ENCODE measurements around the gene C9. TPM values are rescaled to one million over a fixed set of nuclear protein-coding genes. Genes with fewer than 3 reads are reported as not detected.

C9 gene
- total and polyA plus RNA-seq, 4 donors: 128 to 3,238 (median 748) TPM

GRCh38 chr5:39384271-39384670 lies 20.0 kb upstream of the C9 start:
- no peaks in the 10 kb centered on the region for H3K4me1 ChIP-seq (ENCODE audit: control insufficient read depth in 4 of 4, insufficient read depth in 4 of 4, low read length in 3 of 4)
- no peak overlapping the region for H3K9ac ChIP-seq (ENCODE audit: low read depth in 1 of 2, low read length in 2 of 2)
- H3K27ac ChIP-seq (ENCODE audit: low read depth in 1 of 2, low read length in 2 of 2): no peak overlapping the region
- H3K9me3 ChIP-seq (ENCODE audit: control insufficient read depth in 4 of 4, low read length in 3 of 4): no peaks in the 10 kb centered on the region
- no peak for DNase-seq (ENCODE audit: low spot score)
- H3K36me3 ChIP-seq (ENCODE audit: control insufficient read depth in 4 of 4, insufficient read depth in 3 of 4, low read depth in 1 of 4, low read length in 3 of 4): no peaks in the 10 kb centered on the region
- H3K27me3 ChIP-seq (ENCODE audit: control insufficient read depth in 4 of 4, insufficient read depth in 4 of 4, low read length in 3 of 4): no peaks in the 10 kb centered on the region
- TF ChIP-seq, protein P1, sequence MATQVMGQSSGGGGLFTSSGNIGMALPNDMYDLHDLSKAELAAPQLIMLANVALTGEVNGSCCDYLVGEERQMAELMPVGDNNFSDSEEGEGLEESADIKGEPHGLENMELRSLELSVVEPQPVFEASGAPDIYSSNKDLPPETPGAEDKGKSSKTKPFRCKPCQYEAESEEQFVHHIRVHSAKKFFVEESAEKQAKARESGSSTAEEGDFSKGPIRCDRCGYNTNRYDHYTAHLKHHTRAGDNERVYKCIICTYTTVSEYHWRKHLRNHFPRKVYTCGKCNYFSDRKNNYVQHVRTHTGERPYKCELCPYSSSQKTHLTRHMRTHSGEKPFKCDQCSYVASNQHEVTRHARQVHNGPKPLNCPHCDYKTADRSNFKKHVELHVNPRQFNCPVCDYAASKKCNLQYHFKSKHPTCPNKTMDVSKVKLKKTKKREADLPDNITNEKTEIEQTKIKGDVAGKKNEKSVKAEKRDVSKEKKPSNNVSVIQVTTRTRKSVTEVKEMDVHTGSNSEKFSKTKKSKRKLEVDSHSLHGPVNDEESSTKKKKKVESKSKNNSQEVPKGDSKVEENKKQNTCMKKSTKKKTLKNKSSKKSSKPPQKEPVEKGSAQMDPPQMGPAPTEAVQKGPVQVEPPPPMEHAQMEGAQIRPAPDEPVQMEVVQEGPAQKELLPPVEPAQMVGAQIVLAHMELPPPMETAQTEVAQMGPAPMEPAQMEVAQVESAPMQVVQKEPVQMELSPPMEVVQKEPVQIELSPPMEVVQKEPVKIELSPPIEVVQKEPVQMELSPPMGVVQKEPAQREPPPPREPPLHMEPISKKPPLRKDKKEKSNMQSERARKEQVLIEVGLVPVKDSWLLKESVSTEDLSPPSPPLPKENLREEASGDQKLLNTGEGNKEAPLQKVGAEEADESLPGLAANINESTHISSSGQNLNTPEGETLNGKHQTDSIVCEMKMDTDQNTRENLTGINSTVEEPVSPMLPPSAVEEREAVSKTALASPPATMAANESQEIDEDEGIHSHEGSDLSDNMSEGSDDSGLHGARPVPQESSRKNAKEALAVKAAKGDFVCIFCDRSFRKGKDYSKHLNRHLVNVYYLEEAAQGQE (IDR thresholded peaks at IDR 0.05): no peak
- no peak for TF ChIP-seq FOXA2 (IDR thresholded peaks at IDR 0.05)
- TF ChIP-seq TAF1 (conservative IDR thresholded peaks at IDR 0.05): no peak
- no peak for TF ChIP-seq FOXA1 (IDR thresholded peaks at IDR 0.05)
- no peak for TF ChIP-seq JUND (IDR thresholded peaks at IDR 0.05)
- H3K4me3 ChIP-seq (ENCODE audit: low read depth in 1 of 3, low read length in 3 of 3): no peak overlapping the region
- 88% methylated on average over 1 of the region's 1 CpG for WGBS

- Histone ChIP-seq H3K9ac (ENCODE audit: low read depth in 1 of 2, low read length in 2 of 2) (no peak overlapping the region), H3K27me3 (ENCODE audit: control insufficient read depth in 4 of 4, insufficient read depth in 4 of 4, low read length in 3 of 4) (no peaks in the 10 kb centered on the region), H3K36me3 (ENCODE audit: control insufficient read depth in 4 of 4, insufficient read depth in 3 of 4, low read depth in 1 of 4, low read length in 3 of 4) (no peaks in the 10 kb centered on the region), H3K9me3 (ENCODE audit: control insufficient read depth in 4 of 4, low read length in 3 of 4) (no peaks in the 10 kb centered on the region), H3K4me1 (ENCODE audit: control insufficient read depth in 4 of 4, insufficient read depth in 4 of 4, low read length in 3 of 4) (no peaks in the 10 kb centered on the region), H3K27ac (ENCODE audit: low read depth in 1 of 2, low read length in 2 of 2) (no peak overlapping the region), H3K4me3 (ENCODE audit: low read depth in 1 of 3, low read length in 3 of 3) (no peak overlapping the region)
- no peak for DNase-seq (ENCODE audit: low spot score)
- WGBS: 94% methylated on average over 3 of the region's 3 CpGs
- TF ChIP-seq, protein P1 (IDR thresholded peaks at IDR 0.05): no peak
- TF ChIP-seq FOXA1 (IDR thresholded peaks at IDR 0.05) (no peak), YY1 (IDR thresholded peaks at IDR 0.05) (no peak), RXRA (IDR thresholded peaks at IDR 0.05) (no peak), RAD21 (IDR thresholded peaks at IDR 0.05) (no peak), NR2F2 (IDR thresholded peaks at IDR 0.05) (no peak), HNF4A (conservative IDR thresholded peaks at IDR 0.05) (no peak), SP1 (IDR thresholded peaks at IDR 0.05) (no peak), EGR1 (IDR thresholded peaks at IDR 0.05; ENCODE audit: low read depth in 2 of 2) (no peak), JUND (IDR thresholded peaks at IDR 0.05) (no peak), HNF4G (IDR thresholded peaks at IDR 0.05) (no peak), GABPA (IDR thresholded peaks at IDR 0.05 in 1 of 2, conservative IDR thresholded peaks at IDR 0.05 in 1 of 2) (no peak), CTCF (IDR thresholded peaks at IDR 0.05; ENCODE audit: low read depth, low read length, missing input control) (no peak), FOXA2 (IDR thresholded peaks at IDR 0.05) (no peak), TAF1 (conservative IDR thresholded peaks at IDR 0.05) (no peak), ATF3 (IDR thresholded peaks at IDR 0.05) (no peak)
- TF ChIP-seq, protein P2, sequence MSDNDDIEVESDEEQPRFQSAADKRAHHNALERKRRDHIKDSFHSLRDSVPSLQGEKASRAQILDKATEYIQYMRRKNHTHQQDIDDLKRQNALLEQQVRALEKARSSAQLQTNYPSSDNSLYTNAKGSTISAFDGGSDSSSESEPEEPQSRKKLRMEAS (IDR thresholded peaks at IDR 0.05): no peak
- TF ChIP-seq, protein P3, sequence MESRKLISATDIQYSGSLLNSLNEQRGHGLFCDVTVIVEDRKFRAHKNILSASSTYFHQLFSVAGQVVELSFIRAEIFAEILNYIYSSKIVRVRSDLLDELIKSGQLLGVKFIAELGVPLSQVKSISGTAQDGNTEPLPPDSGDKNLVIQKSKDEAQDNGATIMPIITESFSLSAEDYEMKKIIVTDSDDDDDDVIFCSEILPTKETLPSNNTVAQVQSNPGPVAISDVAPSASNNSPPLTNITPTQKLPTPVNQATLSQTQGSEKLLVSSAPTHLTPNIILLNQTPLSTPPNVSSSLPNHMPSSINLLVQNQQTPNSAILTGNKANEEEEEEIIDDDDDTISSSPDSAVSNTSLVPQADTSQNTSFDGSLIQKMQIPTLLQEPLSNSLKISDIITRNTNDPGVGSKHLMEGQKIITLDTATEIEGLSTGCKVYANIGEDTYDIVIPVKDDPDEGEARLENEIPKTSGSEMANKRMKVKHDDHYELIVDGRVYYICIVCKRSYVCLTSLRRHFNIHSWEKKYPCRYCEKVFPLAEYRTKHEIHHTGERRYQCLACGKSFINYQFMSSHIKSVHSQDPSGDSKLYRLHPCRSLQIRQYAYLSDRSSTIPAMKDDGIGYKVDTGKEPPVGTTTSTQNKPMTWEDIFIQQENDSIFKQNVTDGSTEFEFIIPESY (IDR thresholded peaks at IDR 0.05): no peak
These were observed 17.1 kb upstream of the C9 start for GRCh38 chr5:39381376-39381775.

Data from liver (tissue), 9 donors.